Activated CD4-positive, alpha-beta T cell treated with anti-CD3 and anti-CD28 coated beads, Interleukin-2, amount 50 U/mL, for 48 hours (primary cell): ENCODE measurements around the gene GPR137.
"Not testable (repeated sequence)": the region's sequence is repeated elsewhere in the genome, so short reads cannot be mapped to it uniquely, and the experiment has no call there.

Experiments
- DNase-seq, 2 experiments: peaks; one replicate each; pipeline ENCODE4 v3.0.0-alpha.2; 2020

The GPR137 gene

DNA sequence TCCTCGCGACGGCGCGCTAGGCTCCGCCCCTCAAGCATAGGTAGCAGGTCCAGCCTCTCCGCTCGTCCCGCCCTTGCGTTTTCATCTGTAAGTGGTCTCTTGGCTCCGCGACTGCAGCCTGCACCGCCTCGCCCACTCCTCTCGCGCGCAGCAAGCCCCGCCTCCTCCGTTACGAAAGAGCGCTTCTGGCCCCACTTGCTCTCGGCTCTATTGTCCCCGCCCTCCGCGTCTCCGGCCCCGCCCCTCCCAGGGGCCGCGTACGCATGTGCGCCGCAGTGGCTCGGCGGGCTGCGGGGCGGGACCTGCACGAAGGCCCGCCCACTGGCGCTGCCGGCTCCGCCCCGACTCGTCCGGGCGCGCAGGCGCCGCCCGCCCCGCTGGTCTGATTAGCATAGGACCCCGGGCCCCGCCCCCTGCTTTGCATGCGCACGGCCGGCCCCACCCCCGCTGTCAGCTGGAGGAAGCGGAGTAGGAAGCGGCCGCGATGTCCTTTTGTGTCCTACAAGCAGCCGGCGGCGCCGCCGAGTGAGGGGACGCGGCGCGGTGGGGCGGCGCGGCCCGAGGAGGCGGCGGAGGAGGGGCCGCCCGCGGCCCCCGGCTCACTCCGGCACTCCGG, 19.5 kb downstream of the GPR137 start, which contains the start of gene ESRRA:
ESRRA (plus strand) TSS at position 450 of the 616 bp plus-strand sequence. CDS start 1,656 bp downstream, outside the sequence.
- peak; percentile 100 for DNase-seq

DNA sequence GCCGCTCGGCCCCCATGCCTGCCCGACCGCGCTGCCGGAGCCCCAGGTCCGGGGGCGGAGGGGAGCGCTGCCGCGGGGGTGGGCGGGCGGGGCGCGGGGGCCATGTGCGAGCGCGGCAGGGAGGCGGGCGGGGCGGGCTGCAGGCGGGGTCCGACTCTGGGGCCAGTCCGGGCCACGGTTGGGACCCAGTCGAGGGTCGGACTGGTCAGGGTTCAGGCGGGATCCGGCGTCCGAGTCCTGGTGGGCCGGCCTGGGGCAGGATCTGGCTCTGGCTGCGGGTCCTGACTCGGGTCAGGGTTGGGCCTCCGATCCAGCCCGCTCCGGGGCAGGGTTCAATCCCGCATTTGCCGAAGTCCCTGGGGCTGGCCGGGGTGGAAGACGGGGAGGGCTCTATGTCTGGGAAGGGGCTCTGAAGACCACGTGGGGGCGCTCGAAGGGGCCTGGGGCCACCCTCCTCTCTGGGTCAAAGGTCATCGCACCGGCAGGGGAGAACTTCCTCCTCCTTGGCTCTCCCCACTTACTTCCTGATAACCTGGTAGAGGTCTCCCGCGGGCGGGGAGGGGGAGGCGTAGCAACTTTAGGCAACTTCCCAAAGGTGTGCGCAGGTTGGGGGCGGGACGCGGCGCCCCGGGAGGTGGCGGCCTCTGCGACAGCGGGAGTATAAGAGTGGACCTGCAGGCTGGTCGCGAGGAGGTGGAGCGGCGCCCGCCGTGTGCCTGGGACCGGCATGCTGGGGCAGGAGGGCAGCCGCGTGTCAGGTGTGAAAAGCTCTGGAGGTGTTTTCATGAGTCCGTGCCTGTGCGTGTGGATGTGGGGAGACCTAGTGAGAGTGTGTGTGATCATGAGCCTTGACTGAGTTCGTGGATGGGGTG, 20.3 kb downstream of the GPR137 start:
- DNase-seq, result peak; percentile 77 to 84

DNA sequence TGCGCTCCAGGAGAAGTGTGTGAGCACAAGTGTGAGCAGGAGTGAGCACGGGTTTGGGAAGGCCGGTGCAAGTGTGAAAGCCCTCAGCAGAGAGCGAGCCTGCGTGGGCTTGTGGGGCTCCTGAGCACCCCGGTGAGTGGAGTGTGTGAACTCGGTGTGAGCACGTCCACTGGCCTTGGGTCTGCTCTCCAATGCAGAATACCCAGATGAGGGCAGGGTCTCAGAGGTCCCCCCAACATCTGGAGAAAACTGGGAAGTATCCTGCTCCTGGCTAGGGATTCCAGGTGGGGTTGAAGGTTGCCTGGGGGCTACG, 20.9 kb downstream of the GPR137 start:
- DNase-seq, result no peak

DNA sequence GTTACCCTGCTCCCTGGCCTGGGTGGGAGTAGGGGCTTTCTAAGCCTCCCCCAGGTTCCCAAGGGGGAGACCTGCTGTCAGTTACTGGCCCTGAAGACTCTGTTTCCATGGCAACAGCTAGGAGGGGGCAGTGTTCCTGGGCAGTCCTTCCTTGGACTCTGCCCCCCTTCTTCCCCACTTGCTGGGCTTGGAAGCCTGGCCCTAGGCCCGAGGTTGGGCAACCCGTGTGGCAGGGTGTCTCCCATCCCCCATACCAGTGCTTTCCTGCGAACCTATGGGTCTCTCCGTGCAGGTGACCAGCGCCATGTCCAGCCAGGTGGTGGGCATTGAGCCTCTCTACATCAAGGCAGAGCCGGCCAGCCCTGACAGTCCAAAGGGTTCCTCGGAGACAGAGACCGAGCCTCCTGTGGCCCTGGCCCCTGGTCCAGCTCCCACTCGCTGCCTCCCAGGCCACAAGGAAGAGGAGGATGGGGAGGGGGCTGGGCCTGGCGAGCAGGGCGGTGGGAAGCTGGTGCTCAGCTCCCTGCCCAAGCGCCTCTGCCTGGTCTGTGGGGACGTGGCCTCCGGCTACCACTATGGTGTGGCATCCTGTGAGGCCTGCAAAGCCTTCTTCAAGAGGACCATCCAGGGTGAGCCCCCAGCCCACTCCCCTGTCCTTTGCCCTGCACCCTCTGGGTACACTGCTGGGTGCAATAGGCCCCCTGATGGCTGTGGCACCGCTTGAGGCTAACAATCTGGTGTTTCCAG, 21.4 kb downstream of the GPR137 start:
- DNase-seq, result no peak

DNA sequence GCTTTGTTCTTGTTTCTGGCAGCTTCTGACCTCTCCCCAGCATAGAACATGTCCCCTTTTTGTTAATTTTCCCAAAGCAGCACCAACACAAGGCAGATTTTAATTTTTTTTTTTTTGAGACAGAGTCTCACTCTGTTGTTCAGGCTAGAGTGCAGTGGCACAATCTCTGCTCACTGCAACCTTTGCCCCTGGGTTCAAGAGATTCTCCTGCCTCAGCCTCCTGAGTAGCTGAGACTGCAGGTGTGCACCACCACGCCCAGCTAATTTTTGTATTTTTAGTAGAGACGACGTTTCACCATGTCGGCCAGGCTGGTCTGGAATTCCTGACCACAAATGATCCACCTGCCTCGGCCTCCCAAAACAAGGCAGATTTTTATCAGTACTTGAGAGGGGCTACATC, 22.1 kb downstream of the GPR137 start:
- DNase-seq, result not testable (repeated sequence)

DNA sequence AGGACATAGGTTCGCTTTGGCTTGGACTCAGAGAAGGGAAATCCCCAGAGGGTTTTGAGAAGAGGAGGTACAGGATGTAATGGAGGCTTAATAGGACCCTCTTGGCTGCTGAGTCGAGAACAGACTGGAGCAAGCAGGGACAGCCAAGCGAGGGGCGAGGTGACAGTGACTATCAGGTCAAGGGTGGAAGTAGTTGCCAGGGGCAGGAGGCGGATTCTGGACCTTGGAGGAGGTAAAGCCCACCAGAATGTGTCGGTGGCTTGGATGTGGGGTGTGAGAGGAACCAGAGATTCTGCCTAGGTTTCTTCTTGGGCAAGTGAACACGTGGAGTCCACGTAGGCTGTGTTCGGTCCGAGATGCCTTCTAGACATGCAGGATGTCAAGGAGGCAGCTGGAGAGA, 27.3 kb downstream of the GPR137 start:
- DNase-seq, result no peak

DNA sequence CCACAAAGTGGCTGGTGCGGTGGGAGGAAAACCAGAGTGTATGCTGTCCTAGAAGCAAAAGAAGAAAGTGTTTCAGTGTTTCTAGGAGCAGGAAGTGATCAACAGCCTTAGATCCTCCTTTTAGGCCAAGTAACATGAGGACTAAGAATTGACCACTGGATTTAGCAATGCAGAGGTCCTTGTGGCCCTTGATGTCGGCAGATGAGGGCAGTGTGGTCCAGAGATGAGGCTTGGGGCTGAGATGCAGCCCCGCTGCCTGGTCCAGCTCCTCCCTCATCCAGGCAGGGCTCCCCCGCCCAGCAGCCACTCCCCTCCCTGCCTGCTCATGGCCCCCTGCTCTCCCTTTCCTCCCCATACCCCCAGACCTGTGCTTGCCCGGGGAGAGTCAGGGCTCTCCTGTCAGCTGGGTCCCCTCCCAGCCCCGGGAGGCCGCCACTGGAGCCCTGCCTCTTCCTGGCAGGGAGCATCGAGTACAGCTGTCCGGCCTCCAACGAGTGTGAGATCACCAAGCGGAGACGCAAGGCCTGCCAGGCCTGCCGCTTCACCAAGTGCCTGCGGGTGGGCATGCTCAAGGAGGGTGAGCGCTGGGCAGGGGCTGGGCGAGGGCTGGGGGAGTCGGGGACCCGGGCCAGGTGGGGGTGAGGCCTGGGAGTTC, 28.0 kb downstream of the GPR137 start:
- DNase-seq, result no peak

DNA sequence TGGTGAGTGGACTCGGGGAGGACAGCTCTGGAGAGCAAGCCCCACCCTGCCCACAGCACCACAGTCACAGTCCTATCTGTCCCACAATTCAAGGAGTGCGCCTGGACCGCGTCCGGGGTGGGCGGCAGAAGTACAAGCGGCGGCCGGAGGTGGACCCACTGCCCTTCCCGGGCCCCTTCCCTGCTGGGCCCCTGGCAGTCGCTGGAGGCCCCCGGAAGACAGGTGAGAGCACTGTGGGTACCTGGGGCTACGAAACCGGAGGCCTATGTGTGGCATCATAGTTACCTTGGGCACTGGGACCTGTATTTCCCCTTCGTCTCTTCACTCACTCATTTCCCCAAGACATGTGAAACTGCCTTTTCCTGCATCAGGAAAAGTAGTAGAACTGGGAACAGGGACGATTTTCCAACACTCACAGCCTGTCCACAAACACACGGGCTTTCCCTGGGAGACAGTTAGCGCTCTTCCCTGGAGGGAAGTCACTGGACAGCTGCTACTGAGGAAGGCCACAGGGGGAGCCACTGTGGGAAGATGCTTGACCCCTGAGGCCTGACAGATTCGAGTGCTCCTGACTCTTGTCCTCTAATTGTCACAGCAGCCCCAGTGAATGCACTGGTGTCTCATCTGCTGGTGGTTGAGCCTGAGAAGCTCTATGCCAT, 28.6 kb downstream of the GPR137 start:
- no peak for DNase-seq

DNA sequence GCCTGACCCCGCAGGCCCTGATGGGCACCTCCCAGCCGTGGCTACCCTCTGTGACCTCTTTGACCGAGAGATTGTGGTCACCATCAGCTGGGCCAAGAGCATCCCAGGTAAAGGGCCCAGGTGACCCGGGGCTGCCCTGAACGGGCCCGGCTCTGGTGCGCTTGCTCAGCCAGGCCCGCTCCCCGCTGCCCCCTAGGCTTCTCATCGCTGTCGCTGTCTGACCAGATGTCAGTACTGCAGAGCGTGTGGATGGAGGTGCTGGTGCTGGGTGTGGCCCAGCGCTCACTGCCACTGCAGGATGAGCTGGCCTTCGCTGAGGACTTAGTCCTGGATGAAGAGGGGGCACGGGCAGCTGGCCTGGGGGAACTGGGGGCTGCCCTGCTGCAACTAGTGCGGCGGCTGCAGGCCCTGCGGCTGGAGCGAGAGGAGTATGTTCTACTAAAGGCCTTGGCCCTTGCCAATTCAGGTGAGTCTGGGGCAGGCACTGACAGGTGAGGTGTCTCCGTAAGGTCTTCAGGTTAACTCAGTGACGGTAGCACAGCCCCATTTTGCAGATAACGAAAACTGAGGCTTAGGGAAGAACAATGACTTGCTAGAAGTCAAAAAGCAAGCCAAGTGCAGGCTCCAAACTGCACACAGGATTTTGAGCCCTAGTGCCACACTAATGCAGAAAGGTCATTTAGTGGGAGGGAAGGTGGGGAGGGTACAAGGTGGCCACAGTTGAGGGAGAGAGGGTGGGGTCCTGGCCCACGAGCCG, 29.3 kb downstream of the GPR137 start:
- DNase-seq, result no peak

DNA sequence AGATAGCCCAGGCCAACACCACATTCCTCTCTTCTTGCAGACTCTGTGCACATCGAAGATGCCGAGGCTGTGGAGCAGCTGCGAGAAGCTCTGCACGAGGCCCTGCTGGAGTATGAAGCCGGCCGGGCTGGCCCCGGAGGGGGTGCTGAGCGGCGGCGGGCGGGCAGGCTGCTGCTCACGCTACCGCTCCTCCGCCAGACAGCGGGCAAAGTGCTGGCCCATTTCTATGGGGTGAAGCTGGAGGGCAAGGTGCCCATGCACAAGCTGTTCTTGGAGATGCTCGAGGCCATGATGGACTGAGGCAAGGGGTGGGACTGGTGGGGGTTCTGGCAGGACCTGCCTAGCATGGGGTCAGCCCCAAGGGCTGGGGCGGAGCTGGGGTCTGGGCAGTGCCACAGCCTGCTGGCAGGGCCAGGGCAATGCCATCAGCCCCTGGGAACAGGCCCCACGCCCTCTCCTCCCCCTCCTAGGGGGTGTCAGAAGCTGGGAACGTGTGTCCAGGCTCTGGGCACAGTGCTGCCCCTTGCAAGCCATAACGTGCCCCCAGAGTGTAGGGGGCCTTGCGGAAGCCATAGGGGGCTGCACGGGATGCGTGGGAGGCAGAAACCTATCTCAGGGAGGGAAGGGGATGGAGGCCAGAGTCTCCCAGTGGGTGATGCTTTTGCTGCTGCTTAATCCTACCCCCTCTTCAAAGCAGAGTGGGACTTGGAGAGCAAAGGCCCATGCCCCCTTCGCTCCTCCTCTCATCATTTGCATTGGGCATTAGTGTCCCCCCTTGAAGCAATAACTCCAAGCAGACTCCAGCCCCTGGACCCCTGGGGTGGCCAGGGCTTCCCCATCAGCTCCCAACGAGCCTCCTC, 30.2 kb downstream of the GPR137 start:
- not testable (repeated sequence) for DNase-seq

DNA sequence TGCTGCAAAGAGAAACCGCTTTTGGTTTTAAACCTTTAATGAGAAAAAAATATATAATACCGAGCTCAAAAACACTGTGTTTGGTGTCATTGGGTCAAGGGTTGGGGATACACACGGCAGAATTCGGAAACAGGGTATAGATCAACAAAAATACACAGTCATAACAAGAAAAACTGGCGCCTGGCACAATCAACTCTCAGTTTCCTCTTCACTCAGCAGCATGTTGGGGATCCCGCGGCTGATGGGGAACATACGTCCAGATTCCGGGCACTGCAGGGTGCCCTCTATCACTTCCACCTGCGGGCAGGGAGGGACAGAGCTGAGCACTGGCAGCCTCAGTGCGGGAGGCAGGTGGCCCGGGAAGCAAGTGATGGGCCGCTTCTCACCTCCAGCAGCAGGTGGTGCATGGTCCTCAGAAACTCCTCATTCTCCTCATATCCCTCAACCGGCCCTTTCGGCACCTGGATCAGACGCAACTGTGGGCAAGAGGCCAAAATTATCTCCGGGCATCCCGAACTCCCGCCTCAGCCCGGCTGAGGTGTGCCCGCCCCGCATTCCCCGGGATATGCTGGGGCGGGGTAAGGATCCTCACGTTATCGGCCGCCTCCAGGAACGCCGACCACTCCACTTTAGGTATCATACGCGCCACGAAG, 31.1 kb downstream of the GPR137 start:
- peak; percentile 40 to 41 for DNase-seq

DNA sequence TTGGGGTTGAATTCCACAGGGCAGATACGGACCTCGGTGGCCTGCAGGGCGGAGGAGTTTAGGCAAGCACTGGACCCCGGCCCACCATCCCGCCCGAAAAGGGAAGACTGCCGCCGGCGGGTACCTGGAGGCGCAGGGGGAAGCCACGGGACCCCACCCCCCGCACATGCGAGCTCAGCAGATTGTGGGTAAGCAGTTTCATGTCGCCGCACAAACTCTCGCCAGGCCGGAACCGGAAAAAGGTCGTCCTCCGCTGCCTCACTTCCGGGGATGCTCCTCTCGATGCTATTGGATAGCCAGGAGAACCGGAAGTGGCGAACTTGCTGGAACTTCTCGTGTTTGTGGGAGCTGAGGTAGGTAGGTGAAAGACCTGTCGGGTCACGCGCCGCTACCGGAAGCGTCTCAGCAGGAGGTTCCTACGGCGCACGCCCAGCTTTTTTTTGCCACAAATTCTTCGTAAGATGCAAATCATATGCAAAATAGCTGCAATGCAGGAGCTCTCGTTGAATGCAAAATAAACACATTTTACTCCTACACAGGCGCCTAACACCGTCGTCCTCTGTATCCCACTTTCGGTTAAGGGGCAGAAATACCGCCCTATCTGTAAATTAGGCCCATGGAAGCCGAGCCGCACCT, 31.8 kb downstream of the GPR137 start, which contains the start of gene TRMT112:
TRMT112 (minus strand) TSS at position 235 of the 636 bp plus-strand sequence; CDS start at position 202, 33 bp downstream.
- peak; percentile 96 to 97 for DNase-seq

DNA sequence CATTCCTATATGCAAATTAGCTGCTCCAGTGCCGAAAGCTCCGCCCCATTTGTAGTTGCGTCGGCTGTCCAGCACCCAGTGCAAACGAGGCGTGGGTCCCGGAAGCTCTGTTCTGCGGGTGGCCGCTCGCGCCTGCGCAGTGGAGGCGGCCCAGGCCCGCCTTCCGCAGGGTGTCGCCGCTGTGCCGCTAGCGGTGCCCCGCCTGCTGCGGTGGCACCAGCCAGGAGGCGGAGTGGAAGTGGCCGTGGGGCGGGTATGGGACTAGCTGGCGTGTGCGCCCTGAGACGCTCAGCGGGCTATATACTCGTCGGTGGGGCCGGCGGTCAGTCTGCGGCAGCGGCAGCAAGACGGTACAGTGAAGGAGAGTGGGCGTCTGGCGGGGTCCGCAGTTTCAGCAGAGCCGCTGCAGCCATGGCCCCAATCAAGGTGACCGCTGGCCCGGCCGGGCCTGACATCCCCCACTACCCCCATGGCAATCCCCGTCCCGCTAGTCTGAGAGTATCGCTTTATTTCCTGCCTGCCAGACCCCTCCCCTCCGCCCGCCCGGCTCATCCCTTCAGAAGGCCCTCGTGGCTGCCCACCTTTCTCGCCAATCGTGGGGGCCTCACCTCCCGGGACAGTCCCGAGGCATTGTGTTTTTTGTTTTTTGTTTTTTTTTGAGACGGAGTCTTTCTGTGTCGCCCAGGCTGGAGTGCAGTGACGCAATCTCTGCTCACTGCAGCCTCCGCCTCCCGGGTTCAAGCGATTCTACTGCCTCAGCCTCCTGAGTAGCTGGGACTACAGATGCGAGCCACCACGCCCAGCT, 32.5 kb downstream of the GPR137 start, which contains the start of gene PRDX5:
PRDX5 (plus strand) TSS at position 161 of the 805 bp plus-strand sequence; CDS start at position 256, 95 bp downstream.
- peak; percentile 92 to 95 for DNase-seq

DNA sequence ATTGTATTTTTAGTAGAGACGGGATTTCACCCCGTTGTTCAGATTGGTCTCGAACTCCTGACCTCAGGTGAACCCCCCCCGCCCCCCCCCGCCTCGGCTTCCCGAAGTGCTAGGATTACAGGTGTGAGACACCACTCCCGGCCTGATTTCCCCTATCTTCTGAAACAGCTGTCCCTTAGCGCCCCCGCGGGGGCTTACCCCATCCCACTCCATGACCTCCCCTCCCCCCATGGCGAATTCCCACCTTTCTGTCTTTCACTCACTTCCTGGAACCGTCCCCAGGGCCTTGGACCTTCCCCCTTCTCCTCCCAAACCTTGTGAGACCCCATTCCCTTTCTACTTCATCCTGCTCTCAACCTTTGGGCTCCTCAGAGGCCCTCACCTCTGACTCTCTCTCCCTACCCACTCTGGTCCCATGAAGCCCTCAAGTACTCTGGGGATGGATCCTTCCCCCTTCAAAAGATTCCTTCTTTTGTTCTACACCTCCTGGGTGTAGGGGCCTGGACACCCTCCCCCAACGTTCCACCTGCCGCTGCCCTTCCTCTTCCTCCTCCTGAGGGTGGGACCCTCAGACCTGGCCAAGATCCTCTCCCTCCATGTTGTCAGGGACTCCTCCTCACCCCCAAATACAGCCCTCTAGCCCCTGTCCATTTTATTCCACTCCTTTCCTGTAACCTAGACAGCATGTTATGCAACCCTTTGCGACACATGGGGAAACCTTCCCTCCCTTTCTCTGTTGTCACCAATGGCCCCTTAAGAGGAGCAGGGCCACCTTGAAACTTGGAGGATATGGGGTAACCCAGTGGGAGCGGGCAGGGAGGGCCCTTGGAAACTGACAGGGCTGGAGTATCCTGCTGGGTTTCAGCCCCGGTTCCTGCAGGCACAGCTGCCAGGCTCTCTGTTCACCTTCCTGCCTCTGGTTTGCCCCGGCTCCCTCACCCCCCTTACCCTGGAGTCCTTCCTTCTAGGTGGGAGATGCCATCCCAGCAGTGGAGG, 33.4 kb downstream of the GPR137 start:
- no peak for DNase-seq

DNA sequence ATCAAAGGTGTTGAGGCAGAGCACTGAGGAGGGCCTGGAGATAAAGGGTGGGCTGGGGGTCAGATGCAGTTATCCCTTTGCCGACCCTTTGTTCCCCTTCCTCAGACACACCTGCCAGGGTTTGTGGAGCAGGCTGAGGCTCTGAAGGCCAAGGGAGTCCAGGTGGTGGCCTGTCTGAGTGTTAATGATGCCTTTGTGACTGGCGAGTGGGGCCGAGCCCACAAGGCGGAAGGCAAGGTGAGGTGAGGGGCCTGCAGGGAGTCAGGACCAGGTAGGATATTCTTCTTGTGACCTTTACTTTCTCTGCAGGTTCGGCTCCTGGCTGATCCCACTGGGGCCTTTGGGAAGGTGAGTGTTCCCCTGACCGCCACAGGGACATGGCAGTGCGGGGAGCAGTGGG, 34.9 kb downstream of the GPR137 start:
- DNase-seq, result no peak

DNA sequence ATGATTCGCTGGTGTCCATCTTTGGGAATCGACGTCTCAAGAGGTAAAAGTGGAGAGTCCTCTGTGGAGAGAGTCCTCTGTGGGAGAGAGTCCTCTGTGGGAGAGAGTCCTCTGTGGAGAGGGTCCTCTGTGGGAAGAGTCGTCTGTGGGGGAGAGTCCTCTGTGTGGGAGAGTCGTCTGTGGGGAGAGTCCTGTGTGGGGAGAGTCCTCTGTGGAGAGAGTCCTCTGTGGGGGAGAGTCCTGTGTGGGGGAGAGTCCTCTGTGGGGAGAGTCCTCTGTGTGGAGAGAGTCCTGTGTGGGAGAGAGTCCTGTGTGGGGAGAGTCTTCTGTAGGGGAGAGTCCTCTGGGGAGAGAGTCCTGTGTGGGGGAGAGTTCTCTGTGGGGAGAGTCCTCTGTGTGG, 35.4 kb downstream of the GPR137 start:
- no peak for DNase-seq

DNA sequence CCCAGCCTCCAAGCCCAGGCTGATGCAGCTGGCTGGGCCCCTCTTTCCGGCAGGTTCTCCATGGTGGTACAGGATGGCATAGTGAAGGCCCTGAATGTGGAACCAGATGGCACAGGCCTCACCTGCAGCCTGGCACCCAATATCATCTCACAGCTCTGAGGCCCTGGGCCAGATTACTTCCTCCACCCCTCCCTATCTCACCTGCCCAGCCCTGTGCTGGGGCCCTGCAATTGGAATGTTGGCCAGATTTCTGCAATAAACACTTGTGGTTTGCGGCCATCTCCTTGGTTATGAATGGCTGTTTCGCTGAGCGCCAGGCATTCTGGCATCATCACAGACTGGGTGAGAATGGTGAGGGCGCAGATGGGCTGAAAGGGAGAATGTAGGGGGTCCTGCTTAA, 35.9 kb downstream of the GPR137 start:
- no peak for DNase-seq
